HCT116 (cell line): ENCODE data around the gene CCNB2. TPM values are rescaled to one million over a fixed set of nuclear protein-coding genes. Genes with fewer than 3 reads are reported as not detected.

Source experiments
- ATAC-seq: fragments of 200-7000 bp; cut with Tn5 transposase; 2 replicates; pipeline ENCODE4 v1.9.1; 2020; ENCODE audit warnings: mild to moderate bottlenecking, moderate library complexity
- Bru-seq: library from RNA; stranded (reverse); fragments of 400-500 nt; gene quantifications from one replicate; lab custom pipeline; 2021; lab: Mats Ljungman, UMichigan
- BruChase-seq, 2 experiments: library from RNA; stranded (reverse); fragments of 400-500 nt; gene quantifications; one replicate each; lab custom pipeline; 2021; lab: Mats Ljungman, UMichigan
- BruUV-seq: library from RNA; stranded (reverse); fragments of 400-500 nt; replicated peaks from 2 replicates; lab custom pipeline; 2021; lab: Mats Ljungman, UMichigan
- CTCF ChIA-PET: fragments of 300-600 bp; sonication (Branson Sonifier 250); formaldehyde crosslinking; loops from one replicate; lab custom pipeline; 2021; ENCODE audit warnings: antibody characterized with exemption; lab: Charles Lee
- POLR2A ChIA-PET: fragments of 300-600, 350-600 bp; sonication (Branson Sonifier 250); formaldehyde crosslinking; loops from one replicate; lab custom pipeline; 2021; ENCODE audit warnings: antibody characterized with exemption; lab: Charles Lee
- RAD21 ChIA-PET, 2 experiments: fragments of 300-600 bp; sonication (Branson Sonifier 250); formaldehyde crosslinking; loops; one replicate each; lab custom pipeline; 2023; ENCODE audit warnings: low total read pairs in 2 of 2; ENCODE audit not compliant: uncharacterized antibody in 2 of 2, unreplicated experiment in 2 of 2, low non-redundant PET in 1 of 2; lab: Charles Lee
- DNase-seq: peaks from one replicate; pipeline ENCODE4 v3.0.0-alpha.2; 2010; ENCODE audit warnings: low read depth, low spot score
- H2AFZ ChIP-seq: fragments of 200-600 bp; shearing (Covaris generic), sonication (generic); 2 replicates; pipeline ENCODE4 v1.6.1; 2017; ENCODE audit warnings: low read depth, mixed run types, mixed read lengths, antibody characterized with exemption, low read length; ENCODE audit not compliant: poor library complexity, severe bottlenecking
- H3K27ac ChIP-seq: 2 replicates; pipeline ENCODE4 v1.5.1; 2012; ENCODE audit warnings: low read depth, low read length
- H3K27me3 ChIP-seq: fragments of 200-600 bp; sonication (generic); 2 replicates; pipeline ENCODE4 v1.6.1; 2016; ENCODE audit warnings: mixed run types, low read length, mixed read lengths; ENCODE audit not compliant: insufficient read depth
- H3K36me3 ChIP-seq, 2 experiments: fragments of 200-500 bp in 1 of 2; fragments of 200-600 bp in 1 of 2; sonication (Bioruptor generic) in 1 of 2; sonication (generic) in 1 of 2; 2 replicates each; pipeline versions ENCODE4 v1.5.1 to v1.6.1; 2014 to 2016; ENCODE audit warnings: low read length in 2 of 2, inconsistent platforms in 1 of 2, mixed read lengths in 1 of 2, mixed run types in 1 of 2; ENCODE audit not compliant: insufficient read depth in 2 of 2, control insufficient read depth in 1 of 2
- H3K4me1 ChIP-seq, 2 experiments: fragments of 200-600 bp in 1 of 2; sonication (generic) in 1 of 2; 2 replicates each; pipeline versions ENCODE4 v1.5.1 to v1.6.1; 2012 to 2017; ENCODE audit warnings: low read length in 2 of 2, inconsistent platforms in 1 of 2, mild to moderate bottlenecking in 1 of 2, mixed read lengths in 1 of 2, mixed run types in 1 of 2, moderate library complexity in 1 of 2; ENCODE audit not compliant: insufficient read depth in 2 of 2, control insufficient read depth in 1 of 2
- H3K4me2 ChIP-seq: fragments of 200-600 bp; sonication (generic); 2 replicates; pipeline ENCODE4 v1.6.1; 2017; ENCODE audit warnings: mixed run types, low read length, mixed read lengths
- H3K4me3 ChIP-seq, 2 experiments: fragments of 200-600 bp in 1 of 2; sonication (generic) in 1 of 2; replicated peaks in 1 of 2; 2 replicates each; pipeline ENCODE4 v1.5.1; 2011 to 2016; ENCODE audit warnings: low read length in 2 of 2, control low read depth in 1 of 2, low read depth in 1 of 2, mild to moderate bottlenecking in 1 of 2, mixed read lengths in 1 of 2, mixed run types in 1 of 2
- H3K79me2 ChIP-seq: fragments of 200-600 bp; sonication (generic); 2 replicates; pipeline ENCODE4 v1.6.1; 2017; ENCODE audit warnings: mild to moderate bottlenecking, mixed run types, low read length, moderate library complexity, mixed read lengths; ENCODE audit not compliant: insufficient read depth
- H3K9ac ChIP-seq: fragments of 200-600 bp; sonication (generic); 2 replicates; pipeline ENCODE4 v1.6.1; 2016; ENCODE audit warnings: low read length, mixed read lengths
- H3K9me2 ChIP-seq: fragments of 200-600 bp; sonication (generic), shearing (Covaris generic); 2 replicates; pipeline ENCODE4 v1.6.1; 2017; ENCODE audit warnings: mixed run types, mild to moderate bottlenecking, moderate library complexity; ENCODE audit not compliant: insufficient read depth
- H3K9me3 ChIP-seq, 2 experiments: fragments of 200-500 bp in 1 of 2; fragments of 200-600 bp in 1 of 2; sonication (Bioruptor generic) in 1 of 2; sonication (generic) in 1 of 2; 2 replicates each; pipeline ENCODE4 v1.6.1; 2014 to 2017; ENCODE audit warnings: low read length in 2 of 2, mixed read lengths in 2 of 2, inconsistent platforms in 1 of 2, low read depth in 1 of 2, mild to moderate bottlenecking in 1 of 2, mixed run types in 1 of 2, moderate library complexity in 1 of 2; ENCODE audit not compliant: control insufficient read depth in 1 of 2, insufficient read depth in 1 of 2
- H4K20me1 ChIP-seq: fragments of 200-600 bp; sonication (generic), shearing (Covaris generic); 2 replicates; pipeline ENCODE4 v1.6.1; 2017; ENCODE audit warnings: mixed run types, mild to moderate bottlenecking, moderate library complexity; ENCODE audit not compliant: insufficient read depth
- CBX3 ChIP-seq: IDR thresholded peaks from 2 replicates; pipeline ENCODE4 v1.6.1; 2012; ENCODE audit warnings: low read depth
- EGR1 ChIP-seq: IDR thresholded peaks from 2 replicates; pipeline ENCODE4 v1.6.1; 2012; ENCODE audit warnings: low read depth
- ELF1 ChIP-seq: IDR thresholded peaks from 2 replicates; pipeline ENCODE4 v1.6.1; 2012; ENCODE audit warnings: low read depth, borderline replicate concordance
- EZH2 ChIP-seq: fragments of 200-600 bp; sonication (generic); IDR thresholded peaks from 2 replicates; pipeline ENCODE4 v1.6.1; 2017; ENCODE audit warnings: antibody characterized with exemption, mixed run types
- EZH2phosphoT487 ChIP-seq: fragments of 200-600 bp; IDR thresholded peaks from 2 replicates; pipeline ENCODE4 v1.6.1; 2018; ENCODE audit warnings: antibody characterized with exemption, borderline replicate concordance
- FOSL1 ChIP-seq: IDR thresholded peaks from 2 replicates; pipeline ENCODE4 v1.6.1; 2012; ENCODE audit warnings: low read depth
- SIN3A ChIP-seq: IDR thresholded peaks from 2 replicates; pipeline ENCODE4 v1.6.1; 2012; ENCODE audit warnings: low read depth
- SP1 ChIP-seq: IDR thresholded peaks from 2 replicates; pipeline ENCODE4 v1.6.1; 2012; ENCODE audit warnings: low read depth
- SRF ChIP-seq: IDR thresholded peaks from 2 replicates; pipeline ENCODE4 v1.6.1; 2012; ENCODE audit warnings: low read depth
- TCF7L2 ChIP-seq: IDR thresholded peaks from 2 replicates; pipeline ENCODE4 v1.7.0; 2011; ENCODE audit warnings: borderline replicate concordance, inconsistent platforms; ENCODE audit not compliant: insufficient read depth, insufficient read length; ENCODE audit errors: extremely low read depth
- YY1 ChIP-seq: IDR thresholded peaks from 2 replicates; pipeline ENCODE4 v1.6.1; 2011; ENCODE audit warnings: low read length, low read depth, moderate library complexity, mild to moderate bottlenecking; ENCODE audit not compliant: insufficient replicate concordance; ENCODE audit errors: extremely low read depth
- intact Hi-C: fragments of 100-400 bp; cut with micrococcal nuclease; formaldehyde crosslinking; loops from 2 replicates; pipeline ENCODE4 v1.10.0; 2022
- long read RNA-seq: library from polyadenylated mRNA; unstranded; transcript quantifications from one replicate; pipeline ENCODE4 v2.0.0, GENCODE V29; 2021; ENCODE audit not compliant: unreplicated experiment
- polyA plus RNA-seq: library from polyadenylated mRNA; unstranded; fragments of >200 nt; gene quantifications from 2 replicates; pipeline ENCODE4 v1.2.1, GENCODE V29; 2012; ENCODE audit warnings: missing spikeins
- total RNA-seq: library from RNA; stranded (reverse); gene quantifications from one replicate; pipeline ENCODE4 v1.2.1, GENCODE V29; 2021; ENCODE audit not compliant: unreplicated experiment
- TF ChIP-seq, protein P1 (sequence below): IDR thresholded peaks from 2 replicates; pipeline ENCODE4 v1.6.1; 2011; ENCODE audit warnings: mild to moderate bottlenecking, low read length, moderate library complexity; ENCODE audit not compliant: insufficient replicate concordance; ENCODE audit errors: extremely low read depth
- TF ChIP-seq, protein P2 (sequence below): IDR thresholded peaks from 2 replicates; pipeline ENCODE4 v1.6.1; 2012
- TF ChIP-seq, protein P3 (sequence below): IDR thresholded peaks from 2 replicates; pipeline ENCODE4 v1.6.1; 2012
- TF ChIP-seq, protein P4 (sequence below), 3 experiments: fragments of 200-600 bp in 1 of 3; sonication (generic) in 1 of 3; IDR thresholded peaks in 2 of 3; conservative IDR thresholded peaks in 1 of 3; 2 replicates each; pipeline ENCODE4 v1.5.1; 2012 to 2017; ENCODE audit warnings: low read depth in 2 of 3, low read length in 2 of 3, antibody characterized with exemption in 1 of 3, borderline replicate concordance in 1 of 3, control low read depth in 1 of 3, mild to moderate bottlenecking in 1 of 3, mixed read lengths in 1 of 3, mixed run types in 1 of 3, moderate library complexity in 1 of 3; ENCODE audit not compliant: insufficient read depth in 1 of 3

The CCNB2 gene
- total RNA-seq, result 88.7 TPM
- polyA plus RNA-seq, result 107 and 134 TPM in 2 replicates
- percentile 90 among the genes with signal in this experiment for Bru-seq, nascent RNA
- percentile 90 among the genes with signal in this experiment for BruChase-seq, experiment 1, labeled RNA remaining after a 6-hour chase
- percentile 84 among the genes with signal in this experiment for BruChase-seq, experiment 2, labeled RNA remaining after a 2-hour chase
- long read RNA-seq, transcript CCNB2-201 (9 exons, 1,556 nt), result major isoform, 124 of 140 reads
- long read RNA-seq, partial matches to known transcripts, result 12 of 140 reads
- long read RNA-seq, other reads (novel, unspliced or antisense), result 3 of 140 reads

DNA sequence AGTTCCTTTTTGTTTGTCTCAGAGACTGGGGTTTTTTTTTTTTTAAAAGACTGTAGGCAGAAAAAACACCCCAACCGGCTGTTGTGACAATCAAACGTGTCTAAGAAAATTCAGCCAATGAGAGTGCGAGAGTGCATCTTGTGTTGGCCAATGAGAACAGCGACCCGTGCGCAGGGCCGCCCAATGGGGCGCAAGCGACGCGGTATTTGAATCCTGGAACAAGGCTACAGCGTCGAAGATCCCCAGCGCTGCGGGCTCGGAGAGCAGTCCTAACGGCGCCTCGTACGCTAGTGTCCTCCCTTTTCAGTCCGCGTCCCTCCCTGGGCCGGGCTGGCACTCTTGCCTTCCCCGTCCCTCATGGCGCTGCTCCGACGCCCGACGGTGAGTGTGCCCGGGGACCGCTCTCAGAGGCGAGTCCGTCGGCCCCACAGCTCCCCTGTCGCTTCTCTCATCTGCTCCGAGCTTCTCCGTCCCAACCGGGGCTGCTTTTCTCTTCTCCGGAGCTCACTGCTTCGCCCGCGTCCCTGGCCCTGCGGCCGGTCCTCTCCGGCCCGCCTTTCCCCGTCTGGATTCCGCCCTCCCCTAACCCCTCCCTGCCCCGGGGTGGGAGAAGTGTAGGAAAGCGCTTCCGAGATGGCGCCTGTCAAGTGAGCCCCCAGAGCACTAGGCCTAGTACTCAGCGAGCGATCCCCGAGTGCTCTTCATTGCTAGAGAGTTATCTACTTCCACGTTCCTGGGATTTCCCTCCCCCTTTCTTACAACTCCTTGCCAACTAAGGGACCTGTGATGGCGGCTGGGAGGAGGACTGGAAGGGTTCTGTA, at the start of gene CCNB2:
Gene CCNB2 (plus strand): TSS at position 235 of the 821 bp plus-strand sequence. CDS start 123 bp downstream, at position 358.
- peak within 1 kb of the TSS; percentile 65 for H2AFZ ChIP-seq
- H3K79me2 ChIP-seq, result peaks cover 46% of the 10 kb centered on the region
- BruUV-seq, result no TSS peak
- no peaks in the 10 kb centered on the region for H4K20me1 ChIP-seq
- peak within 1 kb of the TSS; percentile 83 for H3K9ac ChIP-seq
- H3K27ac ChIP-seq, result peak within 1 kb of the TSS; percentile 70
- H3K9me3 ChIP-seq, result no peaks in the 10 kb centered on the region
- intact Hi-C loops, result no loop called here
- H3K27me3 ChIP-seq, result no peaks in the 10 kb centered on the region
- no peaks in the 10 kb centered on the region for H3K9me2 ChIP-seq
- POLR2A ChIA-PET, result no interaction called here
- peak within 1 kb of the TSS; percentile 78 for H3K4me2 ChIP-seq
- H3K36me3 ChIP-seq, result peaks cover 26 to 29% of the 10 kb centered on the region in 2 experiments
- DNase-seq (peak; percentile 88), ATAC-seq (peak; percentile 98)
- RAD21 ChIA-PET, result interaction anchor here in 1 of 2 experiments (0.6 kb wide), 1 partner anchor 17 kb away, joined by 4 read pairs; no protein-coding TSS in a partner anchor
- H3K4me1 ChIP-seq, result peaks cover 9 to 12% of the 10 kb centered on the region in 2 experiments
- CTCF ChIA-PET, result no interaction called here
- peak within 1 kb of the TSS; percentile 82 to 85 for H3K4me3 ChIP-seq
- TF ChIP-seq EZH2 (no peak), EZH2phosphoT487 (no peak), SP1 (peak; percentile 79), YY1 (peak; percentile 30), ELF1 (no peak), CBX3 (0 out of 2 replicates have a peak, but pooled peaks have one; percentile 22), FOSL1 (no peak), EGR1 (no peak), SRF (no peak), SIN3A (peak; percentile 96), TCF7L2 (no peak)
- TF ChIP-seq, protein P1, sequence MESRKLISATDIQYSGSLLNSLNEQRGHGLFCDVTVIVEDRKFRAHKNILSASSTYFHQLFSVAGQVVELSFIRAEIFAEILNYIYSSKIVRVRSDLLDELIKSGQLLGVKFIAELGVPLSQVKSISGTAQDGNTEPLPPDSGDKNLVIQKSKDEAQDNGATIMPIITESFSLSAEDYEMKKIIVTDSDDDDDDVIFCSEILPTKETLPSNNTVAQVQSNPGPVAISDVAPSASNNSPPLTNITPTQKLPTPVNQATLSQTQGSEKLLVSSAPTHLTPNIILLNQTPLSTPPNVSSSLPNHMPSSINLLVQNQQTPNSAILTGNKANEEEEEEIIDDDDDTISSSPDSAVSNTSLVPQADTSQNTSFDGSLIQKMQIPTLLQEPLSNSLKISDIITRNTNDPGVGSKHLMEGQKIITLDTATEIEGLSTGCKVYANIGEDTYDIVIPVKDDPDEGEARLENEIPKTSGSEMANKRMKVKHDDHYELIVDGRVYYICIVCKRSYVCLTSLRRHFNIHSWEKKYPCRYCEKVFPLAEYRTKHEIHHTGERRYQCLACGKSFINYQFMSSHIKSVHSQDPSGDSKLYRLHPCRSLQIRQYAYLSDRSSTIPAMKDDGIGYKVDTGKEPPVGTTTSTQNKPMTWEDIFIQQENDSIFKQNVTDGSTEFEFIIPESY, result no peak
- TF ChIP-seq, protein P2, sequence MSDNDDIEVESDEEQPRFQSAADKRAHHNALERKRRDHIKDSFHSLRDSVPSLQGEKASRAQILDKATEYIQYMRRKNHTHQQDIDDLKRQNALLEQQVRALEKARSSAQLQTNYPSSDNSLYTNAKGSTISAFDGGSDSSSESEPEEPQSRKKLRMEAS, result peak; percentile 72
- TF ChIP-seq, protein P3, sequence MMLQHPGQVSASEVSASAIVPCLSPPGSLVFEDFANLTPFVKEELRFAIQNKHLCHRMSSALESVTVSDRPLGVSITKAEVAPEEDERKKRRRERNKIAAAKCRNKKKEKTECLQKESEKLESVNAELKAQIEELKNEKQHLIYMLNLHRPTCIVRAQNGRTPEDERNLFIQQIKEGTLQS, result no peak
- TF ChIP-seq, protein P4, sequence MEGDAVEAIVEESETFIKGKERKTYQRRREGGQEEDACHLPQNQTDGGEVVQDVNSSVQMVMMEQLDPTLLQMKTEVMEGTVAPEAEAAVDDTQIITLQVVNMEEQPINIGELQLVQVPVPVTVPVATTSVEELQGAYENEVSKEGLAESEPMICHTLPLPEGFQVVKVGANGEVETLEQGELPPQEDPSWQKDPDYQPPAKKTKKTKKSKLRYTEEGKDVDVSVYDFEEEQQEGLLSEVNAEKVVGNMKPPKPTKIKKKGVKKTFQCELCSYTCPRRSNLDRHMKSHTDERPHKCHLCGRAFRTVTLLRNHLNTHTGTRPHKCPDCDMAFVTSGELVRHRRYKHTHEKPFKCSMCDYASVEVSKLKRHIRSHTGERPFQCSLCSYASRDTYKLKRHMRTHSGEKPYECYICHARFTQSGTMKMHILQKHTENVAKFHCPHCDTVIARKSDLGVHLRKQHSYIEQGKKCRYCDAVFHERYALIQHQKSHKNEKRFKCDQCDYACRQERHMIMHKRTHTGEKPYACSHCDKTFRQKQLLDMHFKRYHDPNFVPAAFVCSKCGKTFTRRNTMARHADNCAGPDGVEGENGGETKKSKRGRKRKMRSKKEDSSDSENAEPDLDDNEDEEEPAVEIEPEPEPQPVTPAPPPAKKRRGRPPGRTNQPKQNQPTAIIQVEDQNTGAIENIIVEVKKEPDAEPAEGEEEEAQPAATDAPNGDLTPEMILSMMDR (IDR thresholded peaks at IDR 0.05 in 2 of 3, conservative IDR thresholded peaks at IDR 0.05 in 1 of 3; ENCODE audit: borderline replicate concordance in 1 of 3, insufficient read depth in 1 of 3, low read depth in 2 of 3, low read length in 2 of 3), result no peak
